NCI-H1092 treated with DMSO at 0.1 percent for 48 hours (cell line): ENCODE data around the gene PTPRM.
"Not testable (repeated sequence)": the region's sequence is repeated elsewhere in the genome, so short reads cannot be mapped to it uniquely, and the experiment has no call there.

Source experiments
- DNase-seq: peaks from one replicate; lab custom pipeline; 2025; lab: John Stamatoyannopoulos, UW

Gene PTPRM

DNA sequence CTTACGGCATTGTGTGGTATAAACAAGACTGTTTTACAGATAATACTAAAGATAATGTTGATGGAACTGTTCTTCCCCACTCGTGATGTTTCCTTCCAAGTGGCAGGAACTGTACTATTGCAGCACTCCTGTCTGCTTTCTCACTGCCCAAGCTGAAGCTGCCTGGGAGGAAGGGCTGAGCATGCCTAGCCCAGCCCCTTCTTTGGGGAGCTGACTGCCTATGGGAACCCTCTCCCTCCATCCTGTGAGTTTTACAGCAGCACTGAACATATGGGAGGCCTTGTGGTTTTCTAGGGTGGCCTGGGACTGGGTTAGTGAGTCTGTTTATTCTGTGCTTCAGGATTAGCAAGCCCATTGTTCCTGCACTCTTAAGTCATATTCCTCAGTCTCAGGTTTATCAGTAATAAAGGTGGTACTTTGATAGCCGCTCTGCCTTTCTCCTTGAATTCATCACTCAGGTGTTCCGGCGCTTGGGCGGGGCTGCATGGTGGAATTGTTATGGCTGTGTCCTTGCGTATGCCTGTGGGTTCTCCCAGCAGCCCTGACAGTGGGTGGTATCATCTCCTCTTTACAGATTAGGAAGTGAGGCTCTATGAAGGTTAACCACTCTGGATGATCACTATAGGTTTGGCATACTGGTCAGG lies 379.7 kb downstream of the PTPRM start:
- peak; percentile 3 for DNase-seq

DNA sequence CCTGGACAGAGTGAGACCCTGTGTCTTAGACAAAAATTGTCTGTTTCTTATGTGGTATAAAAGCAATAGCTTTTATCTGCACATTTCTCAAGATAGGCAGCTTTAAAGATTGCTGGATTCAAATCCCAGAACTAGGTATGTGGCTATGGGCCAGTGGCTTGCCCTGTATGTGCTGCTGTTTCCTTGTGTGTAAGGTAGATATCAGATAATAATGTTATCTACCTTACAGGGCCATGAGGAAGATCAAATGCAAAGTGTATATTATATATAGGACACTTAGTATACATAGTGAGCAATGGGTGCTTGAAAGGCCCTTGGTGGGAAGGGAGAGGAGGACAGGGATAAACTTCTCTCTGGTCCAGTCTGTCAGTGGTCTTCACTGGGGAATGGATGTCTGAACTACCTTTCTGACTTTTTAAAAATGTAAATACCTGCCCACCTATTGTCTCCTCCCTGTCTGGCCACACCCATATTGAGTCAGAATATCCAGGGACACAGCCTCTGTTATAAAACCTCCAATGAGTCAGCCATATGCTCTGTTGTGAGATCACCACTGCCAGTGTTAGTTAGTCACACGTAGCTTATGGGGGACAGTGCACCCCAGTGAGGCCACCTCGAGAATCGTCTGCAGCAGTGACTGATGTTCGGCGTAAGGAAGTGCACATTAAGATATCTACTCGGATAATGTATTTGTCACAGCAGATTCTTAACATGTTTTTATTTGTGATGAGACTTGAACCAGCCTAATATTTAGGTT lies 383.4 kb downstream of the PTPRM start:
- no peak for DNase-seq

DNA sequence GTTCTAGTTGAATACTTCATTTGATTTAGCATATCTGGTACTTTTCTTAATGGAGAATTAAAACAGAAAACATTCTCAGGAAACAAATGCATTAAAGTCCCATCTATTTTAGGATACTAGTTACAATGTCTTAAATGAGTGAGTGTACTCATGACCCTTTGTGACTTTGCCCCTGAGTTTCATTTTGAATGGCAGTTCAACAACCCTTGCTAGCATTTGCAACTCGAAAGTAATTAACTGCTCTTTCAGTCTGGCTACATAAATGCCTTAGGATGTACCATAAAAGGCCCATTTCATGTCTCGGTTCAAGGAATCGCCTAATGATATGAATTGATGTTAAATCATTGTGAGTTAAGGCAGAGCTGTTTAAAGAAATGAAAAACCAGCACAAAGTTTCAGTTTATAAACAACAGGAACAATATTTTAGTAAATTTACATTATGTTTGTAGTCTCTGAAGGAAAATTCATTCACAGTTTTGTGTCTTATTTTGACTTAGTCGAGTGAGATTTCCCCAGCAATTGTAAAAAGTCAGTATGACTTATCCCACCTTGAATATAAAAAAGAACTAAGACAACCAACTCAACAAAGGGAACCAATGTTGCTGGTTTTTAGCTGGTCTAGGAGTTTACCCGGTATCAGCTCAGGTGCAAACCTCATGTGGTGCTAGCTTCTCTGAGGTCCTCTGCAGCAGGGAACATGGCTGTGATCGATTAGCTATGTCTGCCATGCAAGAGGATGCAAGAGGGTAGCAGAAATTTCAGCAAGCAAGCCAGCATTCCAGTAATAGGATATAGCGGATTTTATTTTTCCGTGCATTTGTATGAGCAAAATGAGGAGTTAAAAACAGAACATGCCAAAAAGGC lies 386.2 kb downstream of the PTPRM start:
- no peak for DNase-seq

DNA sequence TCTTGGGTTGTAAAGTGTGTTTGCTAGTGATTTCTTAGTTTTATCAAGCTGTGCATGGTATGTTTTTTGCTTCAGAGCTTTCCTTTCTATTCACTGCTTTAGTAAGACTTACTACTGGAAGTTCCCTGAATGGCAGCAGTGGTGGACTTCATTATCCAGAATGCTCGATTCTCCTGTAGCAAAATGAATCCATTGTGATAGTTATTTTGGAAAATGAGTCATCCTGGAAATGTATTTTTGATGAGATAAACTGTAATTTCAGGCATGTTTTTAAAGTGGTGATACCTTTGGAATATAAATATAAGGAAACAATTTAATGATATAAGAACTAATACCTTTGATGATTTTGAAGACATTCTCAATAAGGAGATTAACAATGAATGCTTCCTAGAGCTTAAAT lies 387.1 kb downstream of the PTPRM start:
- DNase-seq = no peak

DNA sequence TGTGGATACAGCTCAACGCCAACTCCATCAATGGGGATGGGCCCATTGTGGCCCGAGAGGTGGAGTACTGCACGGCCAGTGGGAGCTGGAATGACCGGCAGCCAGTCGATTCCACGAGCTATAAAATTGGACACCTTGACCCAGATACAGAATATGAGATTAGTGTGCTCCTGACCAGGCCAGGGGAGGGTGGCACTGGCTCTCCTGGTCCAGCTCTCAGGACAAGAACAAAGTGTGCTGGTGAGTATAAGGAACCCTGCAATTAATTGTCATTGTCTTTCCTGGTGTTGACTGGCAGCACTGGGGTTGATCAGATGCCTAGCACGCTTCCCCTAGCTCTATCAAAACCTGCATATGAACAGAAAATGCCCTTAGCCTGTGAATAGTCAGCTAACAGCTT lies 388.1 kb downstream of the PTPRM start:
- DNase-seq = no peak

DNA sequence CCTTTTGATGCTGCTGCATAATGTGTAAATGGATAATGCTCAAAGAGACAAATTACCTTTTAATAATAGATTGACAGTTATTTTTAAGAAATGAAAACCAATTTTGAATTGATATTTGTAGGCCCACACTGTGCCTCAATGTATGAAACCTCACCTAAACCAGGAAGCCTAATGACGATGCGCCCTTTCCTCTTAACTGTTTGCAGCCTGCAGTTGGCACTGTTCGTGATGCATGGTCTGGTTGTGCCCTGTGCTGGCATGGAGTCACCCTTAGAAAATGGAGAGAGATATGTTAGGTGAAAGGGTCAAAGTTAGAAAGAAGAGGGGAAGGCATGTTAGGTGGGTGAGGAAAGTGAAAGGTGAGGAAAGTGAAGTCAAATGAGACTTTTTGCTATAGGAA lies 390.2 kb downstream of the PTPRM start:
- DNase-seq = no peak

DNA sequence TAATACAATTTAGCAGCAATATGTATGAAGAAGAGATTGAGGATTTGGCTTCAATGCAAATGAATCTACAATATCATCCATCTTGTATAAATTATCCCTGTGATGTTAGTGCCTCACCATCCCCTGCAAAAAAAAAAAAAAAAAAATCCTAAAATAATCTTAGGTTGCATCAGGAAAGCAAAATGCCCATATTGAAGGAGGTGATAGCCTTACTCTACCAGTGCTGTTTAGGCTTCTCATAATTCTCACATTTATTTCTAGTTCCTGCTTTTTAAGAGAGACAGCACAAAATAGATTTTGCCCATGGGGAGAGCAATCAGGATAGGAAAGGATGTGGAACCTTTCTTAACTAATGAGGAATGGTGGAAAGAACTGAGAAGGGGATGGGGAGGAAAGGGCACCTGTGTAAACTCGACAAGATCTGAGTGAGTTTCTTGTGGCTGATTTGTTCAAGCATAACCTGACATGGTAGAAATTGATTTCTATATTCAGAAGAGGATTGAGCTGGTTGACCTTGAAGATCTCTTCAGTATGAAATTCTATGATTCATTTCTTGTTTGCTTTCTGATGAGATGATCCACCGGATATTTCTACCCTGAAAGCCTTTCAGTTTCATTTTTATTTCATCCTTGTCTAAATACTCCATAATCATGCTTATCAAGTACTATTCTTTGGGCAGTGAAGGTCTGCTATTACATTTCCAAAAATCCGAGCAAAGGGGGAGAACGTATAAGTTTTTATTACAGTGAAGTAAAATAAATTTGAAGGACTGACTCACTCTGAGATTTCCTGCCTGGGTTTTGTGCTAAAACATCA lies 391.2 kb downstream of the PTPRM start:
- peak; percentile 18 for DNase-seq

DNA sequence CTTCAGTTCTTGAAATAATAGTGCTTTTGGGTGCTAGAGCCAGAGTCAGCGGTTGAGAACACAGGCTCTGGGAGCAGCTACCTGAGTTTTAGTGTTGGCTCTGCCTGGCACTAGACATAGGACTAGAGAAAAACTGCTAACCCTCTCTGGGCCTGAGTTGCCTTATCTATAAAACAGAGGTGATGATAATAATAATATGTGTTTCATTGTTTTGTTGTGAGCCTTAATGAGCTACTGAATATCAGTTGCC lies 391.7 kb downstream of the PTPRM start:
- DNase-seq = no peak

DNA sequence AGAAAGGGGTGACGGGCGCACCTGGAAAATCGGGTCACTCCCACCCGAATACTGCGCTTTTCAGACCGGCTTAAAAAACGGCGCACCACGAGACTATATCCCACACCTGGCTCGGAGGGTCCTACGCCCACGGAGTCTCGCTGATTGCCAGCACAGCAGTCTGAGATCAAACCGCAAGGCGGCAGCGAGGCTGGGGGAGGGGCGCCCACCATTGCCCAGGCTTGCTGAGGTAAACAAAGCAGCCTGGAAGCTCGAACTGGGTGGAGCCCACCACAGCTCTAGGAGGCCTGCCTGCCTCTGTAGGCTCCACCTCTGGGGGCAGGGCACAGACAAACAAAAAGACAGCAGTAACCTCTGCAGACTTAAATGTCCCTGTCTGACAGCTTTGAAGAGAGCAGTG lies 399.6 kb downstream of the PTPRM start:
- DNase-seq = not testable (repeated sequence)

DNA sequence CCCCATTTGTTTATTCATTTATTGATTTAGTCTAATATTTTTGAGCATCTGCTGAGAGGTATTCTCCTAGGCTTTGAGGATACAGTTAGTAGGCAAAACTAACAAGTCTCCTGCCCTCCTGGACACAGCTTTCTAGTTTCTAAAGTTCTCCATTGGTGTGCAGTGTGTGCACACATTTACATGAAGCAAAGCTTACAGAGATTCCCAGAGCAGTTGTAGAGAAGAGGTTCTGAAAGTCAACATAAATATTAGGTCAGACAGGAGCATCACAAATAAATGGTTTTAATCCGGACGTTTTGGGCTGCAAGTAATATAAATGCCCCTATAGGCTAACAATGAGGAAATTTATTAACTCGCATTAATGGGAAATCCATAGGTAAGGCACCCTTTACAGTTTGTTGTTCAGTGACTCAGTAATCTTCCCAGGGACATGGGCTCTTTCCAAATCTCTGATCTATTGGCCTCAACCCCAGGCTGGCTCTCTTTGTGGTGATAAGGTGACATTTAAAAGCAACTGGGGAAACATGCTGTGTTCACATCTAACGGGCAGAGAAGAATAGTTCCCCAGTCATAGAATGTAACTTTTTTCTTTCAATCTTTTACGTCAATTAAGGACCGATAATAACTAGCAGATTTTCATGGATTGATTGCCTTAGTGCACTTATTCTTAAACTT lies 407.2 kb downstream of the PTPRM start:
- no peak for DNase-seq

DNA sequence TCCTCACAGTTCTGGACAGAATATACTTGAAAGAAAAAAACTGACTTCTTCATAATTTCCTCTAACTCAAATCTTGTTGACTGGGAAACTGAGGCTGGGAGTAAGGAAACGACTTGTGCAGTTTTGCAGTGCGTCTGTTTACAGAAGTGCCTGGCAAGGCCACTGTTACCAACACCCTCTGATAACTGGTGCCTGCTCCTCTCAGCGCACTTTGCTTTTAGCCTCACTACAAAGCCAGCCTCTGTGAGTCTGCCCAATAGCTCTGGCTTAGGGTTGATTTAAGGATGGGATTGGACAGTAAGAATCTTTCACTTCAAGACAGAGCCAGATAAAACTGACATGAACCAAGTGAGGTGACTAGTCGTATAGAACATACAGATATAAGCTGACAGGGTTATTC lies 410.8 kb downstream of the PTPRM start:
- DNase-seq = no peak

DNA sequence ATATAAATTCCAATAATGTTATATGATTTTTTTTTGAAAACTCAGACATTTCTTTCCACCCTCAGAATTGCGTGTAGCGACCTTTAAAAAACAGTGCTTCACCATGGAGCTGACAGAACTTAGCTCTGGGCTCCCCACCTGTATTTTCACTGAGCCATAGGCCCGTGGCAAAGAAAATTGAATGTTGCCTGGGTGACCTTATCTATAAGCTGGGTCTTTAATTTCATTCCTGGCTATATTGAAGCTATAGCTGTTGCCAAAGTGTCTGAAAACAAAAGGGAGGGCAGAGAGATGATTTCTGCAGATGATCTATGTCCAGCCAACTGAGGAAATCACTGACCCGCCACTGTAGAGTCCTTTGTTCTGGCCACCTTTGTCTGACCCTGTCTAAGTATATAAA lies 411.7 kb downstream of the PTPRM start:
- DNase-seq = no peak

DNA sequence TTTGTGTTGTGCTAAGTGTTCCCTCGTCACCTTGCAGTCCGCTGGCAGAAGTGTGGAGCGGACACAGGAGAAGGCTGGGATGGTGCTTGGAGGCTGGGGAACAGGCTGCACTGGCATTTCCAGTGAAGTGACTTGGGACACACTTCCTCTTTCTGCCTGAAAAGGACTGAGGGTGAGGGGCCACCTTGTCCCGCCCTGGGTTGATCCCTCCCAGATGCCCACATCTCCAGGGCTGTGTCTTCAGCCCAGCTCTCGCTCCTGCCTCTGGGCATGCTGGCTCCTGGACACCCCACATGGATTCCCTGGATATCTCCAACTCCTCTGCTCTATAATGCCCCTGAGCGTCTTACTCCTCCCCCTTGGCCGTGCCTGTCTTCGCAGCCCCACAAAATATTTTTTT lies 412.6 kb downstream of the PTPRM start:
- DNase-seq = no peak

DNA sequence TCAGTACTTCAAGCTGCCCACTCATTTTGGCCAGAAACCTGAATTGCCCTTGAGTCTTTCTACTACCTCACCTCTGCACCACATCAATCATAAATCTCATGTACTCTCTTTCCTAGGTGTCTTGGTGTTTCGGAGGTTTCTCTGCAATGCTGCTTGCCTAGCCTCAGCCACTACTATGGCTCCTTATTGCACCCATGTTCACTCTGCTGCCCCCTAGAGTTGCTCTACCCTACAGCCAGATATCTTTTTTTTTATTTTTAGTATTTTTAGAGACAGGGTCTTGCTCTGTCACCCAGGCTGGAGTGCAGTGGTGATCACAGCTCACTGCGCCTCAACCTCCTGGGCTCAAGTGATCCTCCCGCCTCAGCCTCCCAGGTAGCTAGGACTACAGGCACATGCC lies 413.0 kb downstream of the PTPRM start:
- no peak for DNase-seq

DNA sequence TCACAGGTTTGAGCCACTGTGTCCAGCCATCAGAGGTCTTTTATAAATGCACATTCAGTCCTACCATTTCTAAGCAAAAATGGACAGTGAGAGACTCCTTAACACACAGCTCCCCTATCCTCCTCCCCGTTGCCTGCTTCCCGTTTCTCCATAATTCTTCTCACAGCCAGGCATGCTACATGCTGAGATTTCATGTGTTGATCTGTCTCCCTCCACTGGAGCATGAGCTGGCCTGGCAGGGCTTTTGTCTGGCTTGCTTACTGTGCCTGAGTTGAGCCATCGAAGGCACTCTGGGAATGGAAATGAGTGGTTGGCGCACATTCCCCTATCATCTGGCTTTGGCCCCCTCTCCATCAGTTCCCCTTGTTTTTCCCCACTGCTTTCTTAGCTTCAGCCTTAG lies 413.5 kb downstream of the PTPRM start:
- DNase-seq = no peak

DNA sequence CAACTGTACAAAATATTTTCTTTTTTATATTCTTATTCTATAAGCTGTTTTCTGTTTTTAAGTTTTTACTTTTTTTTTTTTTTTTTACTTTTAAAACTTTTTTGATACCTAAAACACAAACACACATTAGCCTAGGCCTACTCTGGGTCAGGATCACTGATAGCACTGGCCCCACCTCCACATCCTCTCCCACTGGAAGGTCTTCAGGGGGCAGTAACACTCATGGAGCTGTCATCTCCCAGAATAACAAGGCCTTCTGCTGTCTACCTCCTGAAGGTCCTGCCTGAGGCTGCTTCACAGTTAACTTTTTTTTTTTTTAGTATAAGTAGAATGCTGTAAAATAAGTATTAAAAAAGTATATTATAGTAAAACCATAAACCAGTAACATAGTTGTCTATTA lies 415.1 kb downstream of the PTPRM start:
- DNase-seq = no peak

DNA sequence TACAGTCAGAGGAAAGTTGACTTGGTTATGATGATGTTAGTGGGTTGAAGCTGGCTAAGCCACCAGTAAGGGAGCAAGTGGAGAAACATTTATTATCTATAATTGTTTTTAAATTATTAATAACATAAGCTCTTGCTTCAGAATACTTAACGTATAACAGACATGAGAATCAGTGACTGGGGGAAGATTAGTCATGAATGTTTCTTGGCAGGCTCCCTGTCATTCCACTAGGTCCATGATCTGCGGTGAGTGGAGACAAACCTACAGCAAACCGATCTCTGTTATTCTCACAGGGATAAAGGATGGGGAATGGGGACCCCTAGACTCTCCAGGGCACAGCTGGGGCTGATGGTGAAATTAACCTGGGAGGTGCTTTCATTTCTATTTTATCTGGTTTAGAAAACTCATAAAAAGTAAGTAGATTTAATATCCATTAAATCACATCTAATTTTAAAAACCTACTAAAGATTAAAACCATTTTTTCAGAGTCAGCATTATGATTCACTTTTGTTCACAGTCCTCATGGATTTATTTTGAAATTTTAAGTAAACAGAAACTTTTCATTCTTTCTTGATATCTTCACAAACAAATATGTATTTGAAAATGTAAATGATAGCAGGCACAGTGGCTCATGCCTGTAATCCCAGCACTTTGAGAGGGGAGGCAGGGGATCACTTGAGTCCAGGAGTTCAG lies 420.3 kb downstream of the PTPRM start:
- DNase-seq = no peak

DNA sequence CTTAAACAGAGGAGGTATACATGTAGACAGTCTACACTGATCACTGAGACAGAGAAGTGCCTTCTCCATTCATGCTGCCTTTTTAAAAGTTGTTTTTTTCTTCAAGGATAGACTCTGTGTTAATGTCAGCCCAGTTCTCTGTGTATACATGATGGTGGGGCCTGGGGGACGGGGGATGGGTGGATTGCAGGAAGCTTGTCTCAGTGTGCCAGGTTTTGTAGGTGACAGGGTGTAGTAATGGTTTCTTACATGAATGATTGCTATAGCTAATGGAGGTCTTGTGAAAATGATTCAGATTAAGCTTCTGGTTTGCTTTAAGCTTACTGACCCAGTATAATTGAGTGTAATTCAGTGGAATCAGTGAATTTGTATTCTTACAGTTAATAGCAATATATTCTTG lies 423.6 kb downstream of the PTPRM start:
- DNase-seq = no peak

DNA sequence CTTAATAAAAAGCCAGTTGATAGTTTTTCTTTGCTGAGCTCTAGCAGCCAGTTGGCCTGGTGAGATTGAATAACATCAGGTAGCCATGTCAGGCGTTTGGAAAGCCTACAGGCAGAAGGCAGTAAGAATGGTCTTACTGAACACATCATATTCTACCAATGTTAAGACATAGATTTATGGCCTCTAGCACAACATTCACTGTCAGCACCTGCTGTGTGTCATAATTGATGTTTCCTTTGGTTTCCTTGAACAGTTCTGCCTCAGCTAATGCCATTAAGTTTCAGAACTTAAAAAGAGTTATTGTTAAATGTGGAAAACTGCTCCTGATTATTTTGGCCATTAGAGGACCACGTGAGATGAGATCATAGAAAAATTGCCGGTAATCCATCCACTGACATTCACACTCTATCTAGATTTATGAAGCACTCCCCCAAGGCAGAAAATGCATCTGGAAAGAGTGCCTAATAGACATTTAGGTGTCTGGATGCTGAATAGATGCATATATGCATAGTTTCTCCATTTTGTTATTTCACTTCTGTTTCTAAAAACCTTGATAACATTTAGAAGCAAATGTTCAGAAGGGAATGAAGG lies 434.7 kb downstream of the PTPRM start:
- DNase-seq = no peak

DNA sequence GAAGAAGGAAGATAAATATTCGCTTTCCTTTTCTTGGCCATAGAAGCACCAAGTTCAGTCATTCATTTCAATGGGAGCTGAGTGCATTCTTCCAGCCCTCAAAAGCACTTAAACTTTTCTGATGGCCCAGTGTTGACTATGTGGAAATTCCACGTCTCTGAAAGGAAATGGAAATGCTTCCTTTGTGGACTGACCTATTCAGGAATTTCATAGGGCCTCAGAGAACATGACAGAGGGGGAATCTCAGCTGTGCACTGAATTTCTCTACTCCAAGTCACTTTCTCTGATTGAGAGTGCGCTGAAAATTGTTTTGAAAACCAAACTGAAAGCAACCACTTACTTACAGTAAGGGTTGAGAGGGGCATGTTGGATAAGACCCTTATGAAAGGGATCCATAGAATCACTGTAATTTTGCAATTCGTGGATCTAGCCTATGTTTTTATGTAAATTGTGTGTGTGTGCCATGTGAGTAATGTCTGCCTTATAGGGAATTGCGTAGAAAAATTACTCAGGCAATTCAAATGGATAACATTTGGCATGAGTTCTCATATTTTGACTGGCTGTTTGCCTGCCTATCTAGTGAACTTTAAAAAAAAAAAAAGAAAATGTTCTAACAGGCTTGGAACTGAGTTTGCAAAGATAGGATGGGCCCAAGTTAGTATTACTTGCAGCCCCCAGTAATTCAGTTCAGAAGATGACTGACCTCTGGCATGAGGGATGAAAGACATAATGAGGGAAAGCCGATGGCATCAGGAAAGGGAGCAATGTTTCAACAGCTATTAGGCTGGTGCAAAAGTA lies 437.0 kb downstream of the PTPRM start:
- no peak for DNase-seq
